ENCODE measurements around the gene ZBTB43.

ZBTB43 gene

GRCh38 chr9:126830827-126831226 is 26.0 kb downstream of the ZBTB43 start:
- no peak for DNase-seq (ENCODE audit: low read depth in 3 of 3)

GRCh38 chr9:126832440-126832839 is 27.6 kb downstream of the ZBTB43 start:
- DNase-seq (ENCODE audit: low read depth in 3 of 3) = no peak

GRCh38 chr9:126833020-126833419 is 28.2 kb downstream of the ZBTB43 start:
- DNase-seq (ENCODE audit: low read depth in 3 of 3) = no peak

- DNase-seq (ENCODE audit: low read depth in 3 of 3) = no peak
Measured at GRCh38 chr9:126833710-126834345, 29.0 kb downstream of the ZBTB43 start.

GRCh38 chr9:126834672-126835071 is 29.8 kb downstream of the ZBTB43 start:
- DNase-seq (ENCODE audit: low read depth in 3 of 3) = no peak

GRCh38 chr9:126836216-126836615 is 31.4 kb downstream of the ZBTB43 start:
- no peak for DNase-seq (ENCODE audit: low read depth in 3 of 3)

GRCh38 chr9:126838055-126838811 is 33.4 kb downstream of the ZBTB43 start:
- DNase-seq (ENCODE audit: low read depth in 3 of 3) = no peak

GRCh38 chr9:126838895-126839294 is 34.1 kb downstream of the ZBTB43 start:
- no peak for DNase-seq (ENCODE audit: low read depth in 3 of 3)

- no peak for DNase-seq (ENCODE audit: low read depth in 3 of 3)
Measured at GRCh38 chr9:126839301-126839700, 34.5 kb downstream of the ZBTB43 start.

GRCh38 chr9:126842220-126842842 is 37.5 kb downstream of the ZBTB43 start:
- no peak for DNase-seq (ENCODE audit: low read depth in 3 of 3)

- DNase-seq (ENCODE audit: low read depth in 3 of 3) = no peak
Measured at GRCh38 chr9:126842977-126843799, 38.3 kb downstream of the ZBTB43 start.

- DNase-seq (ENCODE audit: low read depth in 3 of 3) = no peak
Measured at GRCh38 chr9:126844085-126844484, 39.2 kb downstream of the ZBTB43 start.

- DNase-seq (ENCODE audit: low read depth in 3 of 3) = no peak
Measured at GRCh38 chr9:126847051-126847450, 42.2 kb downstream of the ZBTB43 start.

- no peak for DNase-seq (ENCODE audit: low read depth in 3 of 3)
Measured at GRCh38 chr9:126849591-126850225, 44.9 kb downstream of the ZBTB43 start.

GRCh38 chr9:126851286-126851880 is 46.5 kb downstream of the ZBTB43 start:
- DNase-seq (ENCODE audit: low read depth in 3 of 3) = no peak

GRCh38 chr9:126852086-126852688 is 47.3 kb downstream of the ZBTB43 start:
- no peak for DNase-seq (ENCODE audit: low read depth in 3 of 3)

GRCh38 chr9:126853667-126854066 is 48.8 kb downstream of the ZBTB43 start:
- no peak for DNase-seq (ENCODE audit: low read depth in 3 of 3)

- DNase-seq (ENCODE audit: low read depth in 3 of 3) = no peak
Measured at GRCh38 chr9:126854734-126855133, 49.9 kb downstream of the ZBTB43 start.

- no peak for DNase-seq (ENCODE audit: low read depth in 3 of 3)
Measured at GRCh38 chr9:126856326-126856877, 51.6 kb downstream of the ZBTB43 start.

- no peak for DNase-seq (ENCODE audit: low read depth in 3 of 3)
Measured at GRCh38 chr9:126857261-126857960, 52.6 kb downstream of the ZBTB43 start.

Measured in stimulated activated CD4-positive, alpha-beta T cell treated with anti-CD3 and anti-CD28 coated beads, TNF-alpha, amount 100 ng/mL, for 24 hours (primary cell).